LoVo (cell line): ENCODE data around the gene PLCL1.

Source experiments
- DNase-seq: peaks from one replicate; pipeline ENCODE4 v3.0.0-alpha.2; 2016; ENCODE audit warnings: low spot score

Gene PLCL1

GRCh38 chr2:197888321-197888720 is 83.9 kb downstream of the PLCL1 start:
- no peak for DNase-seq

GRCh38 chr2:197889041-197889440 is 84.6 kb downstream of the PLCL1 start:
- no peak for DNase-seq

GRCh38 chr2:197890168-197890567 is 85.8 kb downstream of the PLCL1 start:
- DNase-seq: no peak

- no peak for DNase-seq
Measured at GRCh38 chr2:197891897-197892442, 87.6 kb downstream of the PLCL1 start.

GRCh38 chr2:197893403-197894177 is 89.2 kb downstream of the PLCL1 start:
- no peak for DNase-seq

GRCh38 chr2:197894751-197895274 is 90.4 kb downstream of the PLCL1 start:
- DNase-seq: no peak

GRCh38 chr2:197897960-197898678 is 93.7 kb downstream of the PLCL1 start:
- no peak for DNase-seq

- DNase-seq: no peak
Measured at GRCh38 chr2:197904446-197904845, 100.1 kb downstream of the PLCL1 start.

GRCh38 chr2:197908156-197908555 is 103.8 kb downstream of the PLCL1 start:
- DNase-seq: no peak

GRCh38 chr2:197908990-197909776 is 104.8 kb downstream of the PLCL1 start:
- no peak for DNase-seq

- no peak for DNase-seq
Measured at GRCh38 chr2:197911667-197912066, 107.3 kb downstream of the PLCL1 start.

GRCh38 chr2:197913084-197913483 is 108.7 kb downstream of the PLCL1 start:
- no peak for DNase-seq

GRCh38 chr2:197914778-197915177 is 110.4 kb downstream of the PLCL1 start:
- no peak for DNase-seq

GRCh38 chr2:197915548-197916265 is 111.3 kb downstream of the PLCL1 start:
- DNase-seq: no peak

- no peak for DNase-seq
Measured at GRCh38 chr2:197919487-197919886, 115.1 kb downstream of the PLCL1 start.

GRCh38 chr2:197920088-197920487 is 115.7 kb downstream of the PLCL1 start:
- no peak for DNase-seq

GRCh38 chr2:197920592-197921201 is 116.3 kb downstream of the PLCL1 start:
- no peak for DNase-seq

- no peak for DNase-seq
Measured at GRCh38 chr2:197924483-197924882, 120.1 kb downstream of the PLCL1 start.

GRCh38 chr2:197925204-197925603 is 120.8 kb downstream of the PLCL1 start:
- DNase-seq: no peak

GRCh38 chr2:197925976-197926375 is 121.6 kb downstream of the PLCL1 start:
- DNase-seq: no peak

- DNase-seq: no peak
Measured at GRCh38 chr2:197926673-197927072, 122.3 kb downstream of the PLCL1 start.
